GM19043 (cell line): Measurements from ENCODE around the gene ZFP82.

Source experiments
- ATAC-seq: cut with Tn5 transposase; IDR thresholded peaks from one replicate; pipeline ENCODE4 v1.9.1; 2021; ENCODE audit warnings: low read depth; ENCODE audit not compliant: unreplicated experiment

Gene ZFP82

GRCh38 chr19:36418287-36419001, at the start of gene ZFP82:
Gene ZFP82 (minus strand): TSS chr19:36418644. CDS start chr19:36409789, 8,855 bp downstream.
- ATAC-seq, result peak; percentile 70

GRCh38 chr19:36460046-36460445, 41.6 kb upstream of the ZFP82 start:
- ATAC-seq, result no peak

DNA sequence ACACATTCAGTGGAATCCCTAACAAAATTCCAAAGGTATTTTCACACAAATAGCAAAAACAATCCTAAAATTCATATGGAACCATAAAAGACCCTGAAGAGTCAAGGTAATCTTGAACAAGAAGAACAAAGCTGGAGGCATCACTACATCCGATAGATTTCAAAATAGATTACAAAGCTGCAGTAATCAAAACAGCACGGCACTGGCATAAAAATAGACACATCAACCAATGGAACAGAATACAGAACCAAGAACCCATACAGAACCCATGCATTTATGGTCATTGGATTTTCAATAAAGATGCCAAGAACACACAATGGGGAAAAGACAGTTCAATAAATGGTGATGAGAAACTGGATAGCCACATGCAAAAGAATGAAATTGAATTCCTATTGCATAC, 38.4 kb upstream of the ZFP82 start:
- no peak for ATAC-seq

- ATAC-seq, result no peak
These were observed 30.7 kb upstream of the ZFP82 start for GRCh38 chr19:36449059-36449670.

DNA sequence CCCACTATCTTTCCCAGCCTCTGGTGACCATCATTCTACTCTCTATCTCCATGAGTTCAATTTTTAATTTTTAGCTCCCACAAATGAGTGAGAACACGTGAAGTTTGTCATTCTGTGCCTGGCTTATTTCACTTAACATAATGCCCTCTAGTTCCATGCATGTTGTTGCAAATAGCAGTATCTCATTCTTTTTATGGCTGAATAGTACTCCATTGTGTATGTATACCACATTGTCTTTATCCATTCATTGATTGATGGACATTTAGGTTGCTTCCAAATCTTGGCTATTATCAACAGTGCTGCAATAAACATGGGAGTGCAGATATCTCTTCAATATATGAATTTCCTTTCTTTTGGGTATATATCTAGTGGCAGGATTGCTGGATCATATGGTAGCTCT, 22.9 kb upstream of the ZFP82 start:
- no peak for ATAC-seq

GRCh38 chr19:36436531-36436930, 18.1 kb upstream of the ZFP82 start:
- no peak for ATAC-seq

DNA sequence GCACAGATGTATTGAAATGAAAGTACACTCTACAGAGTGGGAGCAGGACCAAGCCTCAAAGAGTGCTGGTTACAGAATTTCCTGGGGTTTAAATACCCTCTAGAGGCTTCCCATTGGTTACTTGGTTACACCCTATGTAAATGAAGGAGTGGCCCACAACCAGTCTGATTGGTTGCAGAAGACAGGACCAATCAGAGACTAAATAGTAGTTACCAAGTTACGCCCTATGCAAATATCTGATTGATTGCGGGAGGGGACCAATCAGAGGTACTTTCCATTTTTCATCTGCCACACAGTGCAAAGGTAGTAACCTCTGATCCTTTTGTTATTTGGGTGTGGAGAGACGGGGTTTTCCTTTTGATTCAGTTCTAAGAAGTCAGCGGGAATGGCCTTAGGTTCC, 5.5 kb upstream of the ZFP82 start:
- ATAC-seq, result no peak

DNA sequence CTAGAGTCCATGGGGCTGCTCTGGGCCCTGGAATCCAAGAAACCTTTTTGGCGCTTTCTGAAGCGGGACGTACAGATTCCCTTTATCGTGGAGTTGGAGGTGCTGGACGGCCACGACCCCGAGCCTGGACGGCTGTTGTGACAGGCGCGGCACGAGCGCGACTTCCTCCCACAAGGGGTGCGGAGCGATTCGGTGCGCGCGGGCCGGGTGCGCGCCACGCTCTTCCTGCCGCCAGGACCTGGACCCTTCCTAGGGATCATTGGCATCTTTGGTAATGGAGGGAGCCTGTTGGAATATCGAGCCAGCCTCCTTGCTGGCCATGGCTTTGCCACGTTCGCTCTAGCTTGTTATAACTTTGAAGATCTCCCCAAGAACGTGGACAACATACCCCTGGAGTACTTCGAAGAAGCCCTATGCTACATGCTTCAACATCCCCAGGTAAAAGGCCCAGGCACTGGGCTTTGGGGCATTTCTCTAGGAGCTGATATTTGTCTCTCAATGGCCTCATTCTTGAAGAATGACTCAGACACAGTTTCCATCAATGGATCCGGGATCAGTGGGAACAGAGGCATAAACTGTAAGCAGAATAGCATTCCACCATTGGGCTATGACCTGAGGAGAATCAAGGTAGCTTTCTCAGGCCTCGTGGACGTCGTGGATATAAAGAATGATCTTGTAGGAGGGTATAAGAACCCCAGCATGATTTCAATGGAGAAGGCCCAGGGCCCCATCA, 3.5 kb upstream of the ZFP82 start:
- no peak for ATAC-seq

DNA sequence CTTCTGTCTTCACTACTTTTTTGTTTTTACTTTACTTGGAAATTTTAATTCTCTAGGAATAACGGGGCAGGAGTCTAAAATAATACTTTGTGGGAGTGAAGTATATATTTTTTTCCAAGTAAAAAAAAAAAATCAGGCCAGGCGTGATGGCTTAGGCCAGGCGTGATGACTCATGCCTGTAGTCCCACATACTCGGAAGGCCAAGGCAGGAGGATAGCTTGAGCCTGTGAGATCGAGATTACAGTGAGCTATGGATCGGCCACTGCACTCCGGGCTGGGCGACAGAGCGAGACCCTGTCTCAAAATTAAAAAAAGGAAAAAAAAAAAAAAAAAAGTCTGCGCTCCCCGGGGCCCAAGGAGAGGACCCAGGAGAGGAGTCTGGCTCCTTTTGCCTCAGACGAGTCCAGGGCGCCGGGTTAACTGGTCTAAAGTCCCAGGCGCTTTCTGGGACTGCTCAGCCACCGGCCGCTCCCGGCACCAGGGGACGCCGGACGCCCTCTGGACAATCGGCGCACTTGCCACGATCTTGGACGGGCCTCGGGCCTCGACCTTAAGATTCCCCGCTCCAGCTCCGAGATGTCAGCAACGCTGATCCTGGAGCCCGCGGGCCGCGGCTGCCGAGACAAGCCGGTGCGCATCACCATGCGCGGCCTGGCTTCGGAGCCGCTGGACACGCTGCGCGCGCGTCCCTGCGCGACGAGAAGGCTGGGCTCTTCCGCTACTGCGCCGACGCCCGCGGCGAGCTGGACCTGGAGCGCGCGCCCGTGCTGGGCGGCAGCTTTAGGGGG, 2.7 kb upstream of the ZFP82 start:
- no peak for ATAC-seq

GRCh38 chr19:36417752-36418286, 625 bp downstream of the ZFP82 start:
- no peak for ATAC-seq

DNA sequence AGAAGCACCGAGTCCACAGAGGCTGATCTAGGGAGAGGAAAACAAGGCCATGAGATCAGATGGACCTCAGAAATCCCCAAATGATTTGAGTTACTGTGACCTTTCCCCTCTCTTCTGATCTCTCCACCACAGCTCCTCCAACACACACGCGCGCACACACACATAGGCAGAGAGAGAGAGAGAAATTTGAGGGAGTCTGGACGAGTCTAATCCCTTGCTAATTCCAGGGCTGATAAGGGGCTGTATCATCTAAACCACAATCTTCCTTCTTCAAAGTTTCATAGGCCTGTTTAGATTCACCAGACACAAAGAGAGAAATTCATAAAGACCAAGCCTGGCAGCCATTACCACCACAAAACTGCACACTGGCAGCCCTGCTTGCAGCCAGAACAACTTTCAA, 8.6 kb downstream of the ZFP82 start:
- ATAC-seq, result no peak

DNA sequence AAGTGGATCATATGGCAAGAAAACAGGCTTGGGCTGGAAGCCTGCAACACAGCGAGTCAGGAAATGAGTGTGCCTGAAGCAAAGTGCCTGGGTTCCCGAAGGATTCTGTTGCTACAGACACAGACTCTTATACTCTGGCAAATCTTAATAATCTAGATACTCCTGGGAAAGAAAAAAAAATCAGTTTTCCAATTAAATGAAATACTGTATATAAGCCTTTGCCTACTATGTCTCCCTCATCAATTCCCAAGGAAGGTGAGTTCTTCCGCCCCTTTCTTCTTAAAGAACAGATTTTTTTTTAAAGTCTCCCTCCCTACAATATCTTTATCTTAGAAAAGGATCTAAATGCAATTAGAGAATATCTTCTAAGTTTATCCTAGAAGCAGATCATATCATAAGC, 10.3 kb downstream of the ZFP82 start:
- ATAC-seq, result no peak

GRCh38 chr19:36404498-36404897, 13.9 kb downstream of the ZFP82 start:
- no peak for ATAC-seq

DNA sequence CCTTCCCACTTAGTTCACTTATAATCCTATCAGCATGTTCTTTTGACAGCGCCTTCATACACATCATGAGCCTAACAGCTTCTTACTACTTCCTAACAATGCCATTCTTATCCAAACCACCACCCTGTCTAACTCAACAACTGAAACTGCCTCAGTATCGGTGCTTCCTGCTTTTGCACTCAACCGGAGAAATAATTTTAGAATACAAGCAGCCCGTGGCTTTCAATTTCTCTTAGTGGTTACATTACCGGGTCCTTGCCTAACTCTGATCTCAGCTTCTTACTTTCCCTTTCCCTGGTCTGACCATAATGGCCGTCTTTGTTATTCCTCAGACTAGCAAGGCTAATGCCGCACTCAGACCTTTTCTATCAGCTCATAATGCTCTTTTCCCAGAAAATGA, 17.0 kb downstream of the ZFP82 start:
- ATAC-seq, result no peak

GRCh38 chr19:36398571-36398970, 19.9 kb downstream of the ZFP82 start:
- no peak for ATAC-seq

DNA sequence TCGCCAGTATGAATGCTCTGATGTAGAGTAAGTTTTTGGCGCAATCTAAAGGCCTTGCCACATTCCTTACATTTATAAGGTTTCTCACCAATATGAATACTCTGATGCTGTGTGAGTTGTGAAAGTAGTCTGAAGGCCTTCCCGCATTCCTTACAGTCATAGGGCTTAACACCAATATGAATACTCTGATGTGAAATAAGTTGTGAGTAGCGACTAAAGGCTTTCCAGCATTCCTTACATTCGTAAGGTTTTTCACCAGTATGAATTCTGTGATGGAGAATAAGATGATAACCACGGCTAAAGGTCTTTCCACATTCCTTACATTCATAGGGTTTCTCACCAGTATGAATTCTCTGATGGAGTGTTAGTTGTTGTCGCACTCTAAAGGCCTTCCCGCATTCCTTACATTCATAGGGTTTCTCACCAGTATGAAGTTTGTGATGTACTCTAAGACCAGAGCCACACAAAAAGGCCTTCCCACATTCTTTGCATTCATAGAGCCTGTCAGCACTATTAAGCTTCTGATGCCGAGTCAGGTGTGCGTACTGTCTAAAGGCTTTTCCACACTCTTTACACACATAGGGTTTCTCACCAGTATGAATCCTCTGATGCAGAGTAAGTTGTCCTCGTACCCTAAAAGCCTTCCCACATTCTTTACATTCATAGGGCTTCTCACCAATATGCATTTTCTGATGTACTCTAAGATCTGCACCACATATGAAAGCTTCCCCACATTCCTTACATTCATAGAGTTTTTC, 25.3 kb downstream of the ZFP82 start:
- no peak for ATAC-seq

DNA sequence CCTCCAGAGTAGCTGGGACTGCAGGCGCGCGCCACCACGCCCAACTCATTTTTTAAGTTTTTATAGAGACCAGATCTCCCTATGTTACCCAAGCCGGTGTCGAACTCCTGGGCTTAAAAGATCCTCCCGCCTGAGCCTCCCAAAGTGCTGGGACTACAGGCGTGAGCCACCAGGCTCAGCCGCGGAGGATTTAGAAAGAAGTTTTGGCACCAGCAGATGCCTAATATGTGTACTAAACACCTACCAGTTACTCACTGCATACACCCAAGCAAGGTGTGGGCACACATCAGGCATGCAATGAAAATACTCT, 39.0 kb downstream of the ZFP82 start:
- no peak for ATAC-seq

DNA sequence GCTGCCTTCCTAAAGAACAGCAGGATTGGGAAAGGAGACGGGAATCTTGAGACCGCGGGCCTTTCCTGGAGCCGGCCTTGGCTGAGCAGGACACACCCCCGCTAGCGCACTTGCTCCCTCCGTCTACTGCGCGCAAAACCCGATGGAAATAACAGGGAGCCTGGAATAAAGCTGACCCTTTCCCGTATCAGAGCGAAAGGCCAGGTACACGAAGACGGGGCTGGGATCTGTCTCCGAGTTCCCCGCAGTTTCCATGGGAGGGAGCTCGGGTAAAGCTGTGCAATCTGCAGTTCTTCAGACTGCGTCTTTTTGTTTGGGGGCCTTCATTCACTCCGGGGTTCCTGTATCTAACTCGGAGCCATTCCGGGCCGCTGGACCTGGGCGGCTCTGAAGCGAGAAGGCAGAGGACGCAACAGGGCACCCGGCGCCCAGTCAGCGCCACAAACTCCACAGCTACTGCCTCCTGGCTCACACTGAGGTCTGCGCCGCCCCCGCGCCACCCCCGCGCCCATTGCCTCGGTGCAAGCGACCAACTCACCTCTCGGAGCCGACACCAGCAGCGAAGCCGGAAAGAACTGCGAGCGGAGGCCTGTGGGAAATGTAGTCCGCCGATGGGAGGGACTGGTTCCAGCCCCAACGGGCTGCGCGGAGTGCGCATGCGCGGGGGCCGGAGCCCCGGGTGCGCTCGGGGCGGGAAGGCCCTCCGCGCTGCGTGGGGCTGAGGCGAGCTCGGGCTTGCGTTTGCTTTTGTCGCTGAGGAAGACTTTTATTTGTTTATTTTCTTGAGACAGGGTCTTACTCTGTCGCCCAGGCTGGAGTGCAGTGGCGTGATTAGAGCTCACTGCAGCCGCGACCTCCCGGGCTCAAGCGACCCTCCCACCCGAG, 39.6 kb downstream of the ZFP82 start, which contains the start of gene ZFP14:
TSS of gene ZFP14 (minus strand) at position 577 of the 885 bp plus-strand sequence. CDS start 11,309 bp downstream, outside the sequence.
- ATAC-seq, result peak; percentile 94

DNA sequence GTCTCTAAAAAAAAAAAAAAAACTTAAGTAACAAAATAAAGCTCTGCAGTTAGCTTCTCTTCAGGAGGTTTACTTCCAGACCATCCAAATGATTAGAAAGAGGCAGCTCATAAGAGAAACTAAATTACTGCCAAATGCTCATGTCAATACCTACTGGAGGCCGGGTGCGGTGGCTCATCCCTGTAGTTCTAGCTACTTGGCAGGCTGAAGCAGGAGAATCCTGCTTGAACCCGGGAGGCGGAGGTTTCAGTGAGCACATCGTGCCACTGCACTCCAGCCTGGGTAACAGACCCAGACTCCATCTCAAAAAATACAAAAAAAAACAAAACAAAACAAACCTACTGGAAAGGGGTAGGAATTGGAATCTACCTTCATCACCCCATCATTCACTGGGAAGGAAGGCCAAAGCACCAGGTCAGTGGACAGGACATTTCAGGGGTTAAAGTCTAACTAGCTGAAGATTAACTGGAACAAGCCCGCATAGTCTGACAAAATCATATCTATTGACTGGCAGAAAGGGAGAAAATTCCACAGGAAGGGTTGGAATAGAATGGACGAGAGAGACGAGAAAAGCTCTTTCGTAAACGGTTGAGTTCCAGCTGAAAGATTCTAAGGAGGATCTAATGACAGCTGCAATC, 40.8 kb downstream of the ZFP82 start:
- no peak for ATAC-seq
